ES-I3 (cell line): ENCODE data around the gene LBP.
"Not testable (repeated sequence)": the region's sequence is repeated elsewhere in the genome, so short reads cannot be mapped to it uniquely, and the experiment has no call there.

Experiments used
- H3K36me3 ChIP-seq: 2 replicates; pipeline ENCODE4 v1.6.1; 2013; ENCODE audit warnings: mild to moderate bottlenecking, low read length, control low read depth, moderate library complexity; ENCODE audit not compliant: insufficient read depth
- H3K4me1 ChIP-seq: 2 replicates; pipeline ENCODE4 v1.6.1; 2013; ENCODE audit warnings: mild to moderate bottlenecking, control low read depth, low read length; ENCODE audit not compliant: insufficient read depth
- H3K9ac ChIP-seq: 2 replicates; pipeline ENCODE4 v1.6.1; 2013; ENCODE audit warnings: low read depth, mild to moderate bottlenecking, low read length, moderate library complexity
- H3K9me3 ChIP-seq: 2 replicates; pipeline ENCODE4 v1.6.1; 2013; ENCODE audit warnings: mild to moderate bottlenecking, low read length, moderate library complexity; ENCODE audit not compliant: control insufficient read depth, insufficient read depth

LBP gene

DNA sequence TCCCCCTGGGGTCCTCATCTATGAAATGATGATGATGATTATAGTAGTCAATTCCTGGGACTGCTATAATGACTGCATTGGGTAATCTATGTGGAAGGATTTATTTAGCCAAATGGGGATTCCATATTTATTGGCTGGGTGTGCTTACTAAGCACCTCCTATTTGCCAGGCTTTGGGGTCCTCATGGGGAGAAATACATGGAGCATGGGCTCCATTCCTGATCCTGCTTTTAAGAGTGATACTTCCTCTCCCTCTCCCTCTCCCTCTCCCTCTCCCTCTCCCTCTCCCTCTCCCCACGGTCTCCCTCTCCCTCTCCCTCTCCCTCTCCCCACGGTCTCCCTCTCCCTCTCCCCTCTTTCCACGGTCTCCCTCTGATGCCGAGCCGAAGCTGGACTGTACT lies 31.6 kb downstream of the LBP start:
- H3K36me3 ChIP-seq, H3K9me3 ChIP-seq, H3K9ac ChIP-seq, H3K4me1 ChIP-seq: not testable (repeated sequence)

DNA sequence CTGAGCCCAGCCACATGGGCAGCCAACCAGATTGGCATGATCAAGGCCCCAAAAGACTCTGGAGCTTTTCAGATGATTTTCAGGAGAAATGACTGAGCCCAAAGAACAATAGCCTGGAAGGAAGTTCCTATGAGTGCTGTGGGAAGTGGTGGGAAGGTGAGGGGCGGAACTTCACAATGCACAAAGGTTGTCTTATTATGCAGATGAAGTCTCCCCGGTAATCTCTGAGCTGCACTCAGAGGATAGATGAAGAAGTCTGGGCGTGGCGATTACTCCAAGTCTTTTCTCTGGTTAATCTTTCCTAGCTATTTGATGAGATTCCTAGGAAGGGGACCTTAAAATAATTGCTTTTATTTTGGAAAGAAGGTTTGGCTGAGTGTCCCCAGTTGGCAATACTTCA lies 36.9 kb downstream of the LBP start:
- no peak overlapping the region for H3K9ac ChIP-seq
- no peaks in the 10 kb centered on the region for H3K36me3 ChIP-seq
- no peaks in the 10 kb centered on the region for H3K4me1 ChIP-seq
- H3K9me3 ChIP-seq, result no peaks in the 10 kb centered on the region

DNA sequence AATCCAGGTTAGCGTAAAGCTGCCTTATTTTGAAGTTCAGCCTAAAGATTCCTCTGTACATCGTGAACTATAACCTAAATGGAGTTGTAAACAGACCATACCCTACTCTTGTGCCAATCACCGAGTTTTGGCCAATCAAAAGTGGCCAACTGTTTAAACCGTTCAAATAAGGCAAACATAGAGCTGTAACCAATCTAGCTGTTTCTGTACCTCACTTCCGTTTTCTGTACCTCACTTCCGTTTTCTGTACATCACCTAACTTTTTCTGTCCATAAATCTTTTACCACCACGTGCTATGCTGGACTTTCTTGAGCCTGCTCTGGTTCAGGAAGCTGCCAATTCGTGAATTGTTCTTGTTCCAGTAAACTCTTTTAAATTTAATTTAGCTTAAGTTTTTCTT lies 39.7 kb downstream of the LBP start:
- Histone ChIP-seq H3K9me3 (no peaks in the 10 kb centered on the region), H3K36me3 (no peaks in the 10 kb centered on the region)

DNA sequence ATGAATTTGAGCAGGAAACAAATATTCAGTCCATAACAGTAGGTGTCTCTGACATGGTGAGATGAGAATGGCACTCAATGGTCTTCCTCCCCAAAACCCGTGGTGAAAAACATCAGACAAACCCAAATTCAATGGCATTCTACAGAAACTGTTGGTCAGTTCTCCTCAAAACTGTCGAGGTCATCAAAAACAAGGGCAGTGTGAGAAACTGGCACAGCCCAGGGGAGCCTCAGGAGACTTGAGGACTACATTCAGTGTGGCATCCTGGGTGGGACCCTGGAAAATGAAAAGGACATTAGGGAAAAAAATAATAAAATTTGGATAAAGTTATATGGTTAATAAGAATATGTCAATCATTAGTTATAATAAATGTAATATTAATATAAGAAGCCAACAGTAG lies 40.6 kb downstream of the LBP start:
- H3K4me1 ChIP-seq, result no peaks in the 10 kb centered on the region
- no peak overlapping the region for H3K9ac ChIP-seq
- H3K36me3 ChIP-seq, result no peaks in the 10 kb centered on the region
- H3K9me3 ChIP-seq, result no peaks in the 10 kb centered on the region

More for the DNA sequence above, 39.7 kb downstream of the LBP start:
- Histone ChIP-seq H3K9ac (no peak overlapping the region), H3K4me1 (no peaks in the 10 kb centered on the region)

GRCh38 chr20:38387953-38388352 lies 41.7 kb downstream of the LBP start:
- Histone ChIP-seq H3K36me3 (no peaks in the 10 kb centered on the region), H3K4me1 (no peaks in the 10 kb centered on the region), H3K9me3 (no peaks in the 10 kb centered on the region), H3K9ac (no peak overlapping the region)

- H3K9me3 ChIP-seq, result no peaks in the 10 kb centered on the region
- H3K4me1 ChIP-seq, result no peaks in the 10 kb centered on the region
- H3K9ac ChIP-seq, result no peak overlapping the region
- no peaks in the 10 kb centered on the region for H3K36me3 ChIP-seq
Observed at GRCh38 chr20:38392356-38392755, 46.1 kb downstream of the LBP start.

DNA sequence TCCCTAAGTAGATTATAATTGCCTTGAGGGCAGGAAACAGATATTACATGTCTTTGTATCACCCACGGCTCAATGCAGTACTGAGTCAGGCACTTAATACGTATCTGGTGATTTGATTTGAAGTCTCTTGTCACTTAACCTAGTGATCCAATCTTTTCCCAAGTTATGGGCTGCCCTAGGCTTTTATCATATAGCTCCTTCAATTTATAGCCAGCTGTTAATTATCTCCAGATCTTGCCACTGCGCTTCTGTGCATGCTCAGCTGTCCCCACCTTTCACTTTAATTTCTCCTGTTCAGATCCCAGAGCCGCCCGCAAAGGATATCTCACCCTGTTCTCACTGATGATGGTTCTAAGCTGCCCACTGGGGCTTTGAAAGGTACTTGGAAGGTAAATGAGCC lies 47.0 kb downstream of the LBP start:
- Histone ChIP-seq H3K4me1 (no peaks in the 10 kb centered on the region), H3K9ac (no peak overlapping the region), H3K9me3 (no peaks in the 10 kb centered on the region), H3K36me3 (no peaks in the 10 kb centered on the region)

DNA sequence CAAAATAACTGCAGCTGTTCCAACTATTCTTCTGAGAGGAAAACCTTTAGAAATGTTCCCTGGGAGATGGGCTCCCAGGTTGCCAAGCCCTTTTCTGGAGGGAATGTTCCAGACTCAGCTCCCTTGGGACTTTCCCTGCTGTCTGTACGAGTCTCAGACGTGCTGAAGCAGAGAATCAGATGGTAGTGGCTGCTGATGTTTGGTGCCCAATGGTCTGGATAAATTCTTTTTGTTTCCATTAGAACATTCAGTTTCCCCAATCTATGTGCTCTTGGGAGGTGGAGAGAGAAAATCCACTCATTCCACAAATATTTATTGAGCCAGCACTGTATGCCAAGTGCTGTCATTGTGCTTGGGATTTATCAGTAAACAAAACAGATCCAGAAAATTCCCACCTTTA lies 48.9 kb downstream of the LBP start:
- H3K4me1 ChIP-seq, result no peaks in the 10 kb centered on the region
- no peaks in the 10 kb centered on the region for H3K36me3 ChIP-seq
- no peaks in the 10 kb centered on the region for H3K9me3 ChIP-seq
- H3K9ac ChIP-seq, result no peak overlapping the region

- H3K4me1 ChIP-seq, H3K9ac ChIP-seq, H3K9me3 ChIP-seq, H3K36me3 ChIP-seq: not testable (repeated sequence)
Observed at GRCh38 chr20:38395751-38396395, 49.6 kb downstream of the LBP start.

DNA sequence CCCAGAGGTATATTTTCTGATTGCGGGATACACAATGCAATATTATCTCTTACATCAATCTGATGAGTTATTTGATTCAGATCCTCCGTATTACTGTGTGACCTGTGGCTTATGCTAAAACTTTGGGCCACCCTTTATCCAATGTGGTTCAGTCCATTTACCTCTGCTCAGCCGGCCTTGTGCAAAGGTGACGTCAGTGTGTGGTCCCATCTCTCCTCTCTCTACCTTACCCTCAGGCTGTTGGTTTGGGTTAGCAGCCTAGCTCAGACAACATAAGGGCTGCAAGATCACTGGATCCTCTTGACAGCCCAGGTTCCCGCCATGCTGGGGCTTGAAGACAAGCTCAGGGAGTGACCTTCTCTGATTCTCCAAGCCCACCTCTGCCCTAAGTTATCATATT lies 55.8 kb downstream of the LBP start:
- Histone ChIP-seq H3K36me3 (no peaks in the 10 kb centered on the region; the same call in 1 of the 2 replicates), H3K4me1 (no peaks in the 10 kb centered on the region), H3K9me3 (peaks cover 3% of the 10 kb centered on the region; the same call in 1 of the 2 replicates), H3K9ac (no peak overlapping the region)

DNA sequence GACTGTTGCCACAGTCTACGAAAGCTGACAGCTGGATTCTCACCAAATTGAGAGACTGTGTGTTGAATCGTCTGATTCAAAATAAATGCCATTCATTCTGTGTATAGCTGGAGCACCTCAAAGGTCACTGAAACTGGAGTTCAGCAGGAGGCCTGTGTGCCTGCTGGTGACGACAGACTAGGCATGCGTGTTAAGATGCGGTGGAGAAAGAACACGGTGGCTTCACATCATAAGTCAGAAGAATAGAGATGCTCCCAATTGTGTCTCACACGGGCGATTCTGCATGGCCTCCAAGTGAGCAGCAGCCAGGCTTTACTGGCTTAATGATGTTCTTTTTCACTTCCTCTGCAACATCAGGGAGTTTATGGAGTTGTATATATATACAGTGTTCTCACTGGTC lies 56.5 kb downstream of the LBP start:
- no peak overlapping the region for H3K9ac ChIP-seq
- H3K9me3 ChIP-seq, result peaks cover 3% of the 10 kb centered on the region; the same call in 1 of the 2 replicates
- no peaks in the 10 kb centered on the region; the same call in 1 of the 2 replicates for H3K36me3 ChIP-seq
- no peaks in the 10 kb centered on the region for H3K4me1 ChIP-seq

GRCh38 chr20:38404016-38404415 lies 57.7 kb downstream of the LBP start:
- peaks cover 3% of the 10 kb centered on the region; the same call in 1 of the 2 replicates for H3K9me3 ChIP-seq
- no peaks in the 10 kb centered on the region for H3K4me1 ChIP-seq
- H3K36me3 ChIP-seq, result no peaks in the 10 kb centered on the region; the same call in 1 of the 2 replicates
- no peak overlapping the region for H3K9ac ChIP-seq

DNA sequence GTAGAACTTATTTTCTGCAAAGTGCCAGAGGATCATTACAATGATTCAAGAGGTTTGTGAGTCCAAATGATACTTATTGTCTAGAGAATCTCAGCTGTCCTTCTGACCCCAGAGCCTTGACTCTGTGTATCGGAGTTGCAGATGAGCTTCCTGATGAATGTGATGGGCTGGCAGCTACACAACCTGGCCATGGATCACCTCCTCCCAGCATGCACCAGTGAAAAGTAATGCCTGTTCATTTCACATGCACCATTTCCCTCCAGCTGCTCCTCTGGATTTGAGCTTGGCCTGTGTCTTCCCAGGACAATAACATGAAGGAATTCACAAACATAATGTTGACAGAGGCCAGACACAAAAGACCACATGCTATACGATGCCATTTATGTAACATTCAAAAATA lies 58.9 kb downstream of the LBP start:
- no peaks in the 10 kb centered on the region; the same call in 1 of the 2 replicates for H3K36me3 ChIP-seq
- peaks cover 3% of the 10 kb centered on the region; the same call in 1 of the 2 replicates for H3K9me3 ChIP-seq
- H3K4me1 ChIP-seq, result no peaks in the 10 kb centered on the region
- H3K9ac ChIP-seq, result no peak overlapping the region

DNA sequence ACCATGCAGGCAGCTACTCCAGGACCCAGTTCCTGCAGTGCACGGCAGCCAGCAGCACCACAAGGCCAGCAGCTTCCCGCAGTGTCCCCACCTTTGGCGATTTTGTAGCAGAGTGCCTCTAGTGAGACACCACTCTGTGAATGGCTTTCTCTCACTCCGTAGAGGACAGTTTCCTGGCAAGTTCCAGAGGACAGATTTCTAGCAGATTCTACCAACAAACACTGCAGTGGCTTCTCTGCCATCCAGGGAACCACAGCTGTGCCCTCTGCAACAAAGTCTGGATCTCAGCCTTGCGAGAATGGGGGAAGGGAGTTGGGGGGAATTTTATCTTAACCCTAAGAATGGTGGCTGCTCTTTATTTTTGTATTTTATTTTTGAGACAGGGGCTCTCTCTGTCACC lies 60.2 kb downstream of the LBP start:
- H3K36me3 ChIP-seq, result no peaks in the 10 kb centered on the region; the same call in 1 of the 2 replicates
- H3K4me1 ChIP-seq, result no peaks in the 10 kb centered on the region
- H3K9ac ChIP-seq, result no peak overlapping the region
- H3K9me3 ChIP-seq, result peaks cover 3% of the 10 kb centered on the region; the same call in 1 of the 2 replicates

- H3K9ac ChIP-seq, result no peak overlapping the region
Observed at GRCh38 chr20:38407321-38407720, 61.0 kb downstream of the LBP start.

More at GRCh38 chr20:38407321-38407720, 61.0 kb downstream of the LBP start:
- Histone ChIP-seq H3K4me1 (no peaks in the 10 kb centered on the region), H3K9me3 (peaks cover 3% of the 10 kb centered on the region; the same call in 1 of the 2 replicates), H3K36me3 (no peaks in the 10 kb centered on the region; the same call in 1 of the 2 replicates)
